ENCODE measurements around the gene AUTS2.

DNA sequence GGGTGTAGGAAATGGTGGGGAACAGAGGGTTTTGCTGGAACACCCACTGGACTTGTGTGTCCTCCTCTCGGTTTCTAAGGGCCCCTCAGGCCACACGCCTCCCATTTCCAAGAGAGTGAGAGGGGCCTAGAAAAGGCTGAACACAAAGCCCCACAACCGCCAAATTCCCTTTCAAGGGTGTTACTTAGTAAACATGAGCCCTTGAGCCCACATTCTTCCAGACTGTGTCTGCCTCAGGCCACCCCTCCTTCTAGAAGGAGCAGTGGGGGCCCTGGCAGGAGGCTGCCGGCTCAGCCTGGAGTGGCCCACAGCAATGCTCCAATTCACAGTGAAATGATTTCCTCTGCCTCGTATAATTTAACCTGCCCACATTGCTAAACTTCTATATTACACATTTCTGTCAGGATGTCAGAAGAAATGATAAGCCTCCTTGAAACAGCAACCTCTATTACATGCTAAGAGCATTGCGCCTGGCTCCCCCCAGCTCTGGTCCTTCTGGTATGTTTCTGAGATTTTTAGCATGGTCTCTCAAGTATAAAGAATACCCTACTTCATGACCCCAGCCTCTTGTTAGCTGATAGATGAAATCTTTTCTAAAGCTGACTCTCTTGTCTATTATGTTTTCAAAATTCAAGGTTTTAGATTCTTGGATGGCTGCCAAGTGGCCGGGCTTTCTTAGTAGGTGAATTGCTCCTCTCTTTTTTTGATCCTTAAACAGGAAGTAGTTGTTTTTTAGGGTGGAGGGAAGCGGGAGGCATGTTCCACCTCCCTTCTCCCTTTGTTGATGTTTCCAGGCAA is 859.8 kb downstream of the AUTS2 start:
- TF ChIP-seq, protein P1, sequence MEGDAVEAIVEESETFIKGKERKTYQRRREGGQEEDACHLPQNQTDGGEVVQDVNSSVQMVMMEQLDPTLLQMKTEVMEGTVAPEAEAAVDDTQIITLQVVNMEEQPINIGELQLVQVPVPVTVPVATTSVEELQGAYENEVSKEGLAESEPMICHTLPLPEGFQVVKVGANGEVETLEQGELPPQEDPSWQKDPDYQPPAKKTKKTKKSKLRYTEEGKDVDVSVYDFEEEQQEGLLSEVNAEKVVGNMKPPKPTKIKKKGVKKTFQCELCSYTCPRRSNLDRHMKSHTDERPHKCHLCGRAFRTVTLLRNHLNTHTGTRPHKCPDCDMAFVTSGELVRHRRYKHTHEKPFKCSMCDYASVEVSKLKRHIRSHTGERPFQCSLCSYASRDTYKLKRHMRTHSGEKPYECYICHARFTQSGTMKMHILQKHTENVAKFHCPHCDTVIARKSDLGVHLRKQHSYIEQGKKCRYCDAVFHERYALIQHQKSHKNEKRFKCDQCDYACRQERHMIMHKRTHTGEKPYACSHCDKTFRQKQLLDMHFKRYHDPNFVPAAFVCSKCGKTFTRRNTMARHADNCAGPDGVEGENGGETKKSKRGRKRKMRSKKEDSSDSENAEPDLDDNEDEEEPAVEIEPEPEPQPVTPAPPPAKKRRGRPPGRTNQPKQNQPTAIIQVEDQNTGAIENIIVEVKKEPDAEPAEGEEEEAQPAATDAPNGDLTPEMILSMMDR (IDR thresholded peaks at IDR 0.05) = no peak
- TF ChIP-seq POLR2A (IDR thresholded peaks at IDR 0.05) (no peak), POLR2AphosphoS5 (IDR thresholded peaks at IDR 0.05) (no peak), EP300 (IDR thresholded peaks at IDR 0.05) (no peak)
